ENCODE measurements around the gene SHC2.

SHC2 gene

GRCh38 chr19:460877-461720 lies at the start of gene SHC2:
TSS of gene SHC2 (minus strand) at chr19:461033. CDS start at chr19:460996, 37 bp downstream.
- DNase-seq = peak in 13 of 42 donors; percentile 19 to 72 (median 49)
- intact Hi-C loops (cut with DNase I) = no loop called here

GRCh38 chr19:508204-509150 lies 47.6 kb upstream of the SHC2 start:
- DNase-seq = peak in 1 of 42 donors; percentile 34
- intact Hi-C loops (cut with DNase I) = no loop called here

GRCh38 chr19:507286-508203 lies 46.7 kb upstream of the SHC2 start, which contains the start of gene TPGS1:
TSS of gene TPGS1 (plus strand) at chr19:507497. CDS start at chr19:507507, 10 bp downstream.
- intact Hi-C loops (cut with DNase I) = loop anchor here (2.0 kb wide), 1 partner anchor 19 kb away; no protein-coding TSS in a partner anchor
- peak in 41 of 42 donors; percentile 63 to 100 (median 88) for DNase-seq

GRCh38 chr19:506404-507285 lies 45.8 kb upstream of the SHC2 start:
- peak; percentile 94 to 100 (median 99) for DNase-seq
- intact Hi-C loops (cut with DNase I) = loop anchor here (2.0 kb wide), 1 partner anchor 18 kb away; no protein-coding TSS in a partner anchor

GRCh38 chr19:504616-505015 lies 43.8 kb upstream of the SHC2 start:
- intact Hi-C loops (cut with DNase I) = no loop called here
- no peak for DNase-seq

- intact Hi-C loops (cut with DNase I) = no loop called here
- no peak for DNase-seq
These were observed 40.8 kb upstream of the SHC2 start for GRCh38 chr19:501646-502045.

GRCh38 chr19:498977-499623 lies 38.3 kb upstream of the SHC2 start:
- intact Hi-C loops (cut with DNase I) = no loop called here
- DNase-seq = no peak

- intact Hi-C loops (cut with DNase I) = no loop called here
- DNase-seq = no peak
These were observed 37.7 kb upstream of the SHC2 start for GRCh38 chr19:498511-498891.

- DNase-seq = no peak
- intact Hi-C loops (cut with DNase I) = no loop called here
These were observed 37.2 kb upstream of the SHC2 start for GRCh38 chr19:497869-498510.

- intact Hi-C loops (cut with DNase I) = no loop called here
- DNase-seq = no peak
These were observed 36.6 kb upstream of the SHC2 start for GRCh38 chr19:497491-497868.

- intact Hi-C loops (cut with DNase I) = no loop called here
- no peak for DNase-seq
These were observed 36.2 kb upstream of the SHC2 start for GRCh38 chr19:496986-497385.

GRCh38 chr19:496112-496665 lies 35.4 kb upstream of the SHC2 start, which contains the start of gene MADCAM1:
TSS of gene MADCAM1 (plus strand) at chr19:496486. CDS start at chr19:496500, 14 bp downstream.
- DNase-seq = no peak
- intact Hi-C loops (cut with DNase I) = no loop called here

- peak in 8 of 42 donors; percentile 23 to 62 (median 40) for DNase-seq
- intact Hi-C loops (cut with DNase I) = no loop called here
These were observed 34.7 kb upstream of the SHC2 start for GRCh38 chr19:495402-496111.

- intact Hi-C loops (cut with DNase I) = no loop called here
- no peak for DNase-seq
These were observed 34.2 kb upstream of the SHC2 start for GRCh38 chr19:495081-495401.

- no peak for DNase-seq
- intact Hi-C loops (cut with DNase I) = no loop called here
These were observed 33.6 kb upstream of the SHC2 start for GRCh38 chr19:494171-495080.
